ENCODE measurements around the gene TLR4. TPM values are rescaled to one million over a fixed set of nuclear protein-coding genes. Genes with fewer than 3 reads are reported as not detected.

TLR4 gene
- total RNA-seq, 2 donors from 2014 or later: 18.1 to 31.3 TPM

DNA sequence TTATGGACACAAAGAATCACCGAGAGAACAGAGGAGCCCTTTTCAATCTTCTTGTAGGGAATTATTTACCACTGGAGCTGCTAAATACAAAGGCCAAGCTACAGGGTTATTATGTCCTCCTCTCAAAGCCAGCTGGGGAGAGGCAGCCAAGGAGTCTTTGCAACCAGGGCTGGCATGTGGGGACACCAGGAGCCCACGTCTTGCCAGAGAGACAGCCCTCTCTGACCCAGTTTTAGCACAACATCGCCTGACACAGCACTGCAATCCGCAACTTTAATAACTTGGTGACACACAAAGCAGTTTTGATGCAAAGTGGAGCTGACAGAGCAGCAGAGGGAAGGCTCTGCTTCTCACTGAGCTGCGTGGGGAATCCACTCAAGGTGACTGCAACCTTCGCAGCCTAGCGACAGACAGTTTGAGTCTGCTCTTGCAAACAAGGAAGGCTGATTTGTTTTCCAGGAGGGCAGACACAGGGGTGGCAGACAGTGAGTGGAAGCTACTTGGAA, 33.6 kb downstream of the TLR4 start:
- intact Hi-C loops (cut with DNase I): no loop called here
- no peak for DNase-seq (ENCODE audit: low spot score)

DNA sequence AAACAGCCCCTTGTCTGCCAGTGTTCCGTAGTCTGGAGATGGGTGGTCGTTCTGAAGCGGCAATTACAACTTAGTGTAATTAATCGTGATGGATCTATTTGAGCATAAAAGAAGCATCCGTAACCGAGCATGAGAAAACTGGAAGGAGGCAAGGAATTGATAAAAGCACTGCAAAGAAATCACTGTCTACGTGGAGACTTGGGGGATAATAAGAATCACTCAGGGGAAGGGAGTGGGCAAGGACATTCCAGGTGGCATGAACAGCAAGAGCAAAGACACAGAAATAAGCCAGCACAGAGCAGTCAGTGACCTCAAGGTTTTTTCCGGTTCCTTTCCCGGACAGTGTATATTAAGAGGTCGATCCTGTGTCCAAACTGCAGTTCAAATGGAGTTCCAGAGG, 35.0 kb downstream of the TLR4 start:
- no peak for DNase-seq (ENCODE audit: low spot score)
- intact Hi-C loops (cut with DNase I): no loop called here

DNA sequence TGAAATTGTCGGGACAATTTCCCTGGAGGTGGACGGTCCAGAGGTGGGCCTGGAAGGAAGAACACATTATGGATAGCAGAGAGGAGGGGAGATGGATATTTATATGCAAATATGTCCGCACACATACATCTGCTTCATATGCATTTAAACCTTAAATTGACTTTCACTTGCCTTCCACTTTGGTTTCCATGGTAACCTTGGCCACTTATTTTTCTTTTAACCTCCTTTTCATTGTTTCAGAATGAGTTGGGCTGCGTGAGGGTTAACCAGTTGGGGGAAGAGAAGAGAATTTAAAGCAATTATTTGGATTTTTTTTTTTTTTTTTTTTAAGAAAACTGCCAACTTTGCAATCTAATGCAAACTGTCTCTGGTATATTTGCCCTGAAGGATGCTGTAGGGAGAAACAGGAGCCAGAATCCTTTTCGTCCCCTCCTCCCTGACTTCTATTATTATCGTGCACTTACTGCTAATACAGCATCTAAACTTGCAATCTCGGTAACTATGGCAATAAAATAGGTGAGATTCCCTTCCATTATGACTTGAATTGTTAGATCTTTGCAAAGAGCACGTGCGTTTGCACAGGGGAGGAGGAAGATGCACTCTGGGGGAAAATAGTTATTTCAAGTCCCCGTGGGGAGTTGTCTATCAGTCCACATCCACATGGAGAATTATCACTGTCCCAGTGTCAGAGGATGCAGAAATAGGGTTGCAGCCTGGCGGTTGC, 35.6 kb downstream of the TLR4 start:
- intact Hi-C loops (cut with DNase I): no loop called here
- DNase-seq (ENCODE audit: low spot score): no peak

DNA sequence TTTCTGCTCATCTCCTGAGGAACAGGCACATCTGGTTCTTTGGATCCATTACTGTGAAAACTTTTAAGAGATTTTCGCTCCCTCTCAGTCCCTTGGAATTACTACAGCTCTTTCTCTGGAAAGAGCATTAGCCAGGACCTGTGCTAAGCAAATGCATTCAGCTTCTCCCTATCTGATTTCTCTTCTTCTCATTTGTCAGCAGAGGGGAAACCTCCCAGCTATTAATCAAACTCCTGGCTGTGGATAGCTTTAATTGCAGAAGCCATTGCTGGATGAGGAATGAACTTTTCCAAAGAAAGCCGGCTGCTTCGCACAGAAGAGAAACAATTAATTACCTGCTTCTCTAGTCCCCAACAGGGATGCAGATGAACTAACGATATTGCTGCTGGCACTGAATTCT, 37.9 kb downstream of the TLR4 start:
- no peak for DNase-seq (ENCODE audit: low spot score)
- intact Hi-C loops (cut with DNase I): no loop called here

DNA sequence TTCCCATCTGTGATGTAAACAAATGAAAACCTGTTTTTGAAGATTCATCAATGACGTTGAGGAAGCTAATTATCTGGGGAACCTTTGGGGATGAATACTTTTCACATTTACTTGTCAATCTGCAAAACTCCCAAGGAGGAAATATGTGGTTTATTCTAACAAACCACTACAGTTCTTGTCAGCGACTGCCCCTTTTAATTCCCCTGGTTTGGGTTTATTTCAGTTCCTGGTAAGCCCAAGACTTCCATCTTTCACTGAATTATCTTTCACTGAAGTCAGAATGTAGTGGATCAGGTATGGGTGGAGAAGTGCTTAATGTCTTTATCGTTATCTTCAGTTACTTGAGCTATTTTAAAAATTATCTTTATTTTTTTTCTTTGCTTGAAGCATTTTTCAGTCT, 40.2 kb downstream of the TLR4 start:
- intact Hi-C loops (cut with DNase I): no loop called here

DNA sequence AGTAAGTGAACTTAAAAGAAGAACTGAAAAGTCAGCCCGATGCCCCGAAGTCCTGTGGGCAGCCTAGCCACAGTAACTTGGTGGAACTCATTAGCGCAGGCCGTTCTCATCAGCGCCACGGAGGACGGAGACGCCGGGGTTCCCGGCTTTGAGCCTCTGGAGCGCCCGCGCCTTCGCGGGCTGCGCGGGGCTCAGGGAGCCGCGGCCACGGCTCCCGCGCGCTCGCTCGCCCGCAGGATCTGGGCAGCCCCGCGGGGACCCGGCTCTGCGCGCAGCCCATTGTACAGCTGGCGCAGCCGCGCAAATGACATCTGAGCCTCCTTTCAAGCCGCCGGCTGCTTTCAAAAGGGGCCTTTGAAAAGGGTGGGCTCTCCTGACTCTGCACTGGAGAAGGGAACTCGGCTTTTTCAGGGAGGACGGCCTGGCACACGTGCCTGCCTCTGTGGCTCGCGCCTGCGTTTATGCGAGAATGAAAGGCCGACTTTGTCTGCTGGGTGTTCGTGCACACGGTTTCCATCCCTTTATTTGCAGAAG, 40.7 kb downstream of the TLR4 start:
- DNase-seq (ENCODE audit: low spot score): no peak
- intact Hi-C loops (cut with DNase I): no loop called here

More for the DNA sequence above, 40.2 kb downstream of the TLR4 start:
- no peak for DNase-seq (ENCODE audit: low spot score)

DNA sequence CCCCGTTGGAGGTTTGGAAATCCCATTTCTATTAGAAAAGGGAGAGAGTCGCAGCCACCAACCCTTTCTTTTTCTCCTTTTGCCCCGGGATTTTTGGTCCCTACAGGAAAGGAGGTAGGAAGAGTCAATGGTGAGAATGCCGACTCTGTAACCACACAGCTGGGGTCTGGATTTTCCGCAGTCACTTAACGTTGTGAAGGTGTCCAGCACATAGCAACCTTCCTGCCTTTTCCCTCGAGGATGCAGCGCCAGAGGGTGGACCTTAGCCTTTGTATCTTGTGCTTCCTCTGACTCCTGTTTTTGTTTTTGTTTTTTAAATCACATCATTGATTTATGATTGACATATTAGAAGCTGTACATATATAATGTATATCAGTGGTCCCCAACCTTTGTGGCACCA, 41.4 kb downstream of the TLR4 start:
- no peak for DNase-seq (ENCODE audit: low spot score)
- intact Hi-C loops (cut with DNase I): no loop called here

DNA sequence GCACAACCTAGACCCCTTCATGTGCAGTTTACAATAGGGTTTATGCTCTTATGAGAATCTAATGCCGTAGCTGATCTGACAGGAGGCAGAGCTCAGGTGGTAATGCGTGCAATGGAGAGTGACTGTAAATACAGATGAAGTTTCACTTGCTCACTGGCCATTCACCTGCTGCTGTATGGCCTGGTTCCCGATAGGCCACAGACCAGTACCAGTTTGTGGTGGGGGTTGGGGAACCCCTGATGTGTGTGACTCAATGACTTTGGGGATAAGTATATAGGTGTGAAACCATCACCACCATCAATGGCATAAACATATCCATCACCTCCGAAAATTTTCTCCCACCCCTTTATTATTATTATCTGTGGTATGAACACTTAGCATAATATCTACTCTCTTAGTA, 42.1 kb downstream of the TLR4 start:
- no peak for DNase-seq (ENCODE audit: low spot score)
- intact Hi-C loops (cut with DNase I): no loop called here

DNA sequence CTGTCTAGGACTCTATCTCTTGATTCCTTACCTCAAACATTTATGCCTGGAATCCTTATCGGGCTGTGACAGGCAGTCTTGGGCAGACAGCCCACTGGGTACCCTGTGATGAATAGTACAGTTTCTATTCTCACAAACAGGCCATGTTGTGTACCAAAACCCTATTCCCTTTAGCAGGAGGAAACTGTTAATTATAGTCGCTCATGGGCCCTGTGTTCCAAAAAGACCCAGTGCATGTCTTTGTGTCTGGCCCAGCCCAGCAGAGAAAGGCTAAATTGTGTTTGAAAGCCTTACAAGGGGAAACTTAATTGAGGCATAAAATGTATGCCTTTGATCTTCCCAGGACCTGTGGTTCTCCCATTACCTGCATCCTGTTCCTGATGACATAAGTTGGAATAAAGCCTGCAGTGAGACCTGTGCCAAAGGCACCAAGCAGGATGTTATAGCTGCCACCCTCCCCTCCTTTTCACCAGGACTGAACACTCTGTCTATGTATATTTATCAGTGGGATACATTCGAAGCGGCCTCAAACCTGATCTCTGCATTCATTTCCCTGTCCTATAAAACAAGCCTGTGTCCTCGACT, 43.3 kb downstream of the TLR4 start:
- DNase-seq (ENCODE audit: low spot score): no peak
- intact Hi-C loops (cut with DNase I): no loop called here

DNA sequence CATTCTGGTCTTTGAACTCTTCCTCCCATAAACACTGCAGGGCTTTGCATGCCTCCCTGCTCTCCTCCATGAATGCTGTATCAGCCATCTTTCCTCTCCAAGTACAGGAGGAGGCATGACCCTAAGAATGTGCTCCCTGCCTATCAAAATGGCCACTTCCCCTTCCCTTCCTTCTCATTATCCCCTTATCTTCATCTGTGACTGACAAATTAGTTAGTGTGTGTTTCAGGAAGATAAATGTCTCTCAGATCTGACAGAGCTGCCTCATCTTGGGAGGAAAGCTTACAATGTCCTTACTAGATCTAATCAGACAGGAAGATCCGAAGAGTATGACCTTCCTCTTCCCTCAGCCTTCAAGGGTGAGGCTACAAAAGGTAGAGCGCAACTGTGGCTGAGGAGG, 46.2 kb downstream of the TLR4 start:
- intact Hi-C loops (cut with DNase I): no loop called here
- DNase-seq (ENCODE audit: low spot score): no peak

DNA sequence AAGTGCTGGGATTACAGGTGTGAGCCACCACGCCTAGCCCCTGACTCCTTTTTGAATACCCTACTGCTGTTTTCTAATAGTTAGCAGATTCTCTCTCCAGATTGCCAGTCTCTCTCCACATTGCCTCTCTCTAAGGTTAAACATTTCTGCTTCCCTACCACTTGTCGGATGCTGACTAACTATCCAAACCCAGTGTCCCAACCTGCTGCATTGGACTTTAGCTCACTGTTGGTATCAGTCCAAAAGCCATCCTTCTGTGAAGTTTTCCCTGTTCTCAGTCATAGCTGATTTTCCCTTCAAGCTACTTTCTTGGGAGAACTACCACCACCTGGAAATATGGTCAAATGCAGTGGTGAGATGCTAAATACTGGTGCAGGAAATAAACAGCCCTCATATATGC, 48.7 kb downstream of the TLR4 start:
- intact Hi-C loops (cut with DNase I): no loop called here
- no peak for DNase-seq (ENCODE audit: low spot score)

DNA sequence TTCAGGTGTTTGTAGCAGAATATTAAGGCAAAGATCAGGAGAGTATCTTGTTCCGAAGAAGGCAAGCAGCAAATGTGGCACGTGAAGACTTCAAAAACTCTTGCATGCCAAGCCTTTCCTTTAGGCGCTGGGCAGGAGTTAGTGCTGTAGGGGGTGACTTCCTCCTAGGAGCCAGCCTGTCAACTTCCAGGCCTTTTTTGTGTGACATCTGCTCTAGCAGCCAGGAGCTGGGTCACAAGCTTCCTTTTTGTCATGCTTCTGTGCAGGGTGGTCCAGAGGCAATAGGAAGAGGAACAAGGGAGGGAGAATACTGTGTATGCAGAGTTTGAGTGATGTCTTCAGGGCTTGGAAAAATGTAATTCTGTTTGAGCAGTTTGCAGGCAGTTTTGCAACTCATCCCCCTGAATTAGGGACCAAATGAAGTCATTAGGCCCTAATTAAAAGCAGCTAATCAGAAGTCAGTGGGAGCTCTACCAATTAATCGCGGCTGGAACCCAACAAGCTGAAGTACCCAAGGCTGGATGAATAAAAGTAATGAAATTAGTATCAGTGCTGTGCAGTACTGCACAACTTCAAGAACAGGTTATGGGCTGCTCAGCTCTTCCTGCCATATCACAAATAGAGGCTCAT, 53.5 kb downstream of the TLR4 start:
- intact Hi-C loops (cut with DNase I): no loop called here
- DNase-seq (ENCODE audit: low spot score): no peak

DNA sequence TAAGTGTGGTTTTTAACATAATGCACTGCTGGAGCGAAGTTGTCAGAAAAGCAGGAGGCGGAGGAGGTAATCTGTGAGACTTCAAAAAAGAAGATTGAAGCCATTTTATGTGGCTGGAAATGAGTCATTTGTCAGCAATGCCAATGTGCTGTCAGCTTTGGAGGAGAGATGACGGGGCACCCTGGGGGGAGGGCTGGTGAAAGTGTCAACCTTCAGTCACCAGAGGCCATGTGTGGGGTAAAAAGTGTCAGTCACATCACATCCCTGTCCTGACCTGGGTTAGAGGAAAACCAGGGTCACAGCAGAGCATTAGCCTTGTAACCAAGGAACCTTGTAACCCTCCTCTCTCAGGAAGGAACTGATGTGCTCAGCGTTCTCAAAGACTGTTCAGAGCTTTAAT, 59.1 kb downstream of the TLR4 start:
- intact Hi-C loops (cut with DNase I): no loop called here
- no peak for DNase-seq (ENCODE audit: low spot score)

DNA sequence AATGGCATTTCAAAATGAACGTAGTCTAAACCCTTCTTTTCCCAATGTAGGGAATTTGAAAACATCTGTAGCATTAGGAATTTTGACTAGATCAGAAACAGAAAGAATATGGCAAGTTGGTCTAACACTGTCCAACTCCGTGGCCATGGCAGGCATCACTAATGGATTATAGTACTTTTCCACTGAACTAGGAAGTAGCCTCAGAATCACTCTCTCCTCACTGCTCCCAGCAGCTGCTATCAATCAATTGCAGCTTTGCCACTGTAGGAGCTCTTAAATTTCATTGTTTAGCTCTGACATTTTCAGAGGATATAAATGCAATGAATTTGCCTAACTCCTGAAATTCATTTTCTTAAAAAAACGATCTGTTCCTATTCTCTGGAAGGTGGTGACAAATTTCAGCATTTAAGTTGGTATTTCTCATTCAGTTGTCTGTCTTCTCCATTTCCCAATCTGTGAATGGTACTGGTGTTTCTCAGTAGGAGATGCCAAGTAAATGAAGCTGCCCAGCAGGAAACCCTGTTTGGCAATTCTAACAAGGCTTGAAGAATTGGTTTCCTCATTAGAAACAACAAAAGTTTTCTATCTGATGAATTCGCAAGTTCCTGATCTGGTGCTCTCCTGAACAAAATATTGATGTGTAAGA, 64.7 kb downstream of the TLR4 start:
- no peak for DNase-seq (ENCODE audit: low spot score)
- intact Hi-C loops (cut with DNase I): no loop called here

DNA sequence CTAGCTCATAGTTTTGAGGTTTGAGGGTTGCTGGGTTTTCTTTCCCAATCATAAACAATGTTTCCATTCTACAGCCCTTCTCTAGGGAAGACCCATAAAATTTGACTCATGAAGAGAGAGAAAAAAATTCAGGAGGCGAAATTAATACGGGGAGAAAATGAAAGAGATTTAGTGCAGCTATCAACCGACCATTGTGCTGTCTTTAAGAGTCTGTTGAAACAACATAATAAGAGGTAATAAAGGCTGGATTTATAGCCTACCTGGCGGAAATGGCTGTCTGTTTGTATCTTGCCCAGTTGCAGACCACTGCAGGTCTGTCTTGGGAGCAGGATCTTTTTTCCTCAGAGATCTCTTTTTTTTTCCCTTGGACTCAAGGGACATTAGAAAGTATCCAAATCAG, 66.9 kb downstream of the TLR4 start:
- intact Hi-C loops (cut with DNase I): no loop called here
- no peak for DNase-seq (ENCODE audit: low spot score)

DNA sequence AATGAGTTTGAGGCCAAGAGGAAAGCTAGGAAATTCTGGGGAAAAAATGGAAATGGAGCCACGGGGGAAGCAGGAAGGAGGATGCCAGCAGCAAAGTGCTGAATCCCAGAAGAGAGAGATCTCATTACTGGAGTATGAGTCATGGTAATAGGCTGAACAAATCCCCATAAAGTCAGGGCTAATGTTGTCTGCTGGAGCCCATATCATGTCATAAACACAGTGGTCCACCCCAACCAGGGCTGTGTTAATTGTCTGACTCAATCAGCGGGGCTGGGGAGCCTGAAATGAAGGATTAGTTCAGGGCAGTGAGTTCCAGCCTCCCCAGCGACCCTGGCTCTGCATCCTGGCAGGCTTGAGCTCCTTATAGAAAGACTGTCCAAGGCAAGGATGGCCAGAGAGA, 68.8 kb downstream of the TLR4 start:
- intact Hi-C loops (cut with DNase I): no loop called here
- no peak for DNase-seq (ENCODE audit: low spot score)
